Lower leg skin (tissue), 4 donors: ENCODE measurements around the gene CHIT1. TPM values are rescaled to one million over a fixed set of nuclear protein-coding genes. Genes with fewer than 3 reads are reported as not detected.

ENCODE experiments used
- DNase-seq, 2 donors: peaks; one replicate each; pipeline ENCODE4 v3.0.0-alpha.2; 2019; ENCODE audit warnings: low spot score in 2 of 2
- H3K4me3 ChIP-seq: fragments of 200-600 bp; sonication (generic); 2 replicates; pipeline ENCODE4 v1.5.1; 2017; ENCODE audit warnings: mild to moderate bottlenecking, low read depth; ENCODE audit not compliant: poor library complexity, severe bottlenecking
- CTCF ChIP-seq, 3 donors: fragments of 450-650 bp; IDR thresholded peaks; one replicate each; pipeline ENCODE4 v1.5.1; 2016; ENCODE audit warnings: antibody characterized with exemption in 3 of 3, mild to moderate bottlenecking in 3 of 3, moderate library complexity in 2 of 3
- POLR2A ChIP-seq, 2 donors: fragments of 450-650 bp; IDR thresholded peaks; one replicate each; pipeline ENCODE4 v1.6.1; 2016 to 2017; ENCODE audit warnings: antibody characterized with exemption in 2 of 2, mild to moderate bottlenecking in 1 of 2, moderate library complexity in 1 of 2
- WGBS, 2 donors: methylation state at CpG; one replicate each; pipeline ENCODE4 v1.1.5; 2018; 5-methylcytosine and 5-hydroxymethylcytosine counted together
- intact Hi-C: fragments of 100-400 bp; cut with DNase I; formaldehyde crosslinking; loops from one replicate; pipeline ENCODE4 v1.15.0; 2023; ENCODE audit warnings: low total_unique reads
- total RNA-seq, 4 donors: library from RNA; depleted of rRNA; stranded (reverse); fragments of >200 nt; gene quantifications; one replicate each; pipeline ENCODE4 v1.1.0, GENCODE V29; 2016

CHIT1 gene
- total RNA-seq, 4 donors from 2014 or later = 0.61 to 8.3 TPM; not detected in 2

DNA sequence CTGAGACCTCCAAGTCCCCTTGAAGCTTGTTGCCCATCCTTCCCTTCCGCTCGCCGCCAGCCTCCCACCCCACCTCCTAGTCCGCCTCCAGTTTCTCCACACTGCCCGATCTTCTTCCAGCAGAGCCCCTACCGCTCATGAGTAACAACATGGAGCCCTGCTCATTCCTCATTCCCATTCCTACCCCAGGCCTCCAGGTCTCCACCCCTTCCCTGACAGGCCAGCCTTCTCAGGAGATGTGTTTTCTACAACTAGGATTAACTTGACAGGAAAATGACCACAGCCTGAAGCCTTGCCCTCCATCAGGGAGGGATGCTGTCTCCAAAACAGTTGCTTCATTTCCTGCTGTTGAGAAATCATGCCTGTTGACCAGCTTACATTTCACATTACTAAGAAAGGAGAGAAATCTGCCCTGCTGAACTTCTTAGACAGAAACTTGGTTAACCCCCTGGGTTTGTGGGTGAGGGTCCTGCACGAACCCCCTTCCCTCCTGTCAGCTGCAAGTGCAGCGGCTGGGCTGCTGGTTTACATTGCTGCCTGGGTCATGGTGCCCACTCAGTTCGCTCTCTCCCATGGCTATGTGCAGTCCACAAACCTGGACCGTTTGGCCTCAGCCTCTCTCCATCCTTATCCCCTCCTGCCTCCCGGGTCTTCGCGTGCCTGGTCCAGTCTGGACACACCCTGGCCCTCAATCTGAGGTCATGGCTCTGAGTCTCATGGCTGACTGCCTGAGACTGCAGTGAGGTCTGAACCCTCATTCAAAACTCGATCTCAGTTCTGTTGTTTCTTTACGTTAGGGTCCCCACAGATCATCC lies 26.8 kb downstream of the CHIT1 start:
- WGBS, 2 donors = 85 to 86% methylated on average over 15 of the region's 15 CpGs
- peak; percentile 33 to 82 for DNase-seq

GRCh38 chr1:203201516-203202205 lies 27.8 kb downstream of the CHIT1 start:
- H3K4me3 ChIP-seq = no peak overlapping the region
- 71 to 84% methylated on average over 10 of the region's 10 CpGs for WGBS, 2 donors
- intact Hi-C loops = no loop called here
- DNase-seq = peak in 1 of 2 donors; percentile 50
- TF ChIP-seq CTCF (IDR thresholded peaks at IDR 0.05) = no peak
- no peak for TF ChIP-seq POLR2A (IDR thresholded peaks at IDR 0.05)

More for the DNA sequence above, 26.8 kb downstream of the CHIT1 start:
- H3K4me3 ChIP-seq = no peak overlapping the region
- intact Hi-C loops = no loop called here
- TF ChIP-seq CTCF (IDR thresholded peaks at IDR 0.05) (no peak), POLR2A (IDR thresholded peaks at IDR 0.05) (no peak)

GRCh38 chr1:203200916-203201315 lies 28.6 kb downstream of the CHIT1 start:
- intact Hi-C loops = no loop called here
- TF ChIP-seq CTCF (IDR thresholded peaks at IDR 0.05) = no peak
- no peak for TF ChIP-seq POLR2A (IDR thresholded peaks at IDR 0.05)
- H3K4me3 ChIP-seq = no peak overlapping the region
- DNase-seq = peak in 1 of 2 donors; percentile 57
- WGBS, 2 donors = 81 to 86% methylated on average over 1 of the region's 1 CpG

DNA sequence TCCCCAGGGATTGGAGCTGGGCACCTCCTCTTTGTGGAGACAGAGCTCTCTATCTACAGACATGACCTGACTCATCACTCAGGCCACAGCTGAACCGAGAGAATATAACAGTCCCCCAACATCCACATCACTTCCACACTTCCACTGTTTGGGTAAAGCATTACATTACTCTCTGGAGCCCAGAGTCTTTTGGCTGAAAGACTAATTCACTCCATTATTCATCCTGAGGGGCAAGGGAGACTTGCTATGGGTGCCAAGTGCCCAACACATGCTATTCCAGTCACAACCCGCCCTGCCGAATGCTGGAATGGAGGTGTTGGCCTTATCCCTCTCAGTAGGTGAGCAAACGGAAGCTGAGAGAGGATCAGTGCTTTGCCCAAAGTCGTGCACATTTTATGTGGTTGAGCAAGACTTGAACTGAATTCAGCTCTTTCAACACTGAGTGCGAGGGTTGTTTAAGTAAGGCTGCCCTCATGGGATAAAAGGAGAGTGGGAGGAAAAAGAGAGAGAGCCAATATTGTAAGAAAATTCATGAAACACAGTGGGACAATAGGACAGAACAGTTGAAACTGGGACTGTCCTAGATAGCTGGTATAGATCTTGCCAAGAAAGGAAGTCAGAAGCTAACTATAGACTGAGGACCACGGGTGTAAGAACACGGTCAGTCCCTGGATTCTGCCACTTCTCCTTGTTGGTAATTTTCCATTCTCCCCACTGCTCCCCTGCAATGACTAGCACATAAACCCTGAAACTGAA lies 29.5 kb downstream of the CHIT1 start:
- peak in 1 of 2 donors; percentile 65 for DNase-seq
- TF ChIP-seq CTCF (IDR thresholded peaks at IDR 0.05) = no peak
- TF ChIP-seq POLR2A (IDR thresholded peaks at IDR 0.05) = no peak
- H3K4me3 ChIP-seq = no peak overlapping the region
- WGBS, 2 donors = 26 to 44% methylated on average over 8 of the region's 8 CpGs
- intact Hi-C loops = no loop called here

DNA sequence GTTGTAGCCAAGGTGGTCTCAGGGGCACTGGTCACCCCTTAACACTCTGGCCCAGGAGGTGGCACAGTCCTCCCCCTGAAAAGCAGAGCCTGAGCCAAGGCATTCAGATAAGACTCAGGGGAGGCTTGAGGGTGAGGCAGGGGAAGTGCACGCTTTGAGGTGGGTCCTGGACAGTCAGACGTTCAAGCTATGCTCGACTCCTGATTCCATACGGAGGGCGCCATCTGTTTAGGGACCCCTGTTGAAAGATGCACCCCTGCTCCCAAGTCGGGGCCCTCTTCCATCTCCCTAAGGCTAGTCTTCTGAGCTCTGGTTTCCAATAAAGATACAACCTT lies 30.0 kb downstream of the CHIT1 start:
- TF ChIP-seq CTCF (IDR thresholded peaks at IDR 0.05) (no peak), POLR2A (IDR thresholded peaks at IDR 0.05) (no peak)
- intact Hi-C loops = no loop called here

More for the DNA sequence above, 30.0 kb downstream of the CHIT1 start:
- peak in 1 of 2 donors; percentile 82 for DNase-seq
- 82 to 91% methylated on average over 6 of the region's 6 CpGs for WGBS, 2 donors
- H3K4me3 ChIP-seq = no peak overlapping the region
